NK-92 (cell line): ENCODE measurements around the gene ALX3.
A peak's percentile ranks its signal among the peaks of the same experiment; 100 is the strongest.
"Not testable (repeated sequence)": the region's sequence is repeated elsewhere in the genome, so short reads cannot be mapped to it uniquely, and the experiment has no call there.

Source experiments
- DNase-seq: peaks from one replicate; lab custom pipeline; 2025; ENCODE audit not compliant: unreplicated experiment; lab: John Stamatoyannopoulos, UW

ALX3 gene

DNA sequence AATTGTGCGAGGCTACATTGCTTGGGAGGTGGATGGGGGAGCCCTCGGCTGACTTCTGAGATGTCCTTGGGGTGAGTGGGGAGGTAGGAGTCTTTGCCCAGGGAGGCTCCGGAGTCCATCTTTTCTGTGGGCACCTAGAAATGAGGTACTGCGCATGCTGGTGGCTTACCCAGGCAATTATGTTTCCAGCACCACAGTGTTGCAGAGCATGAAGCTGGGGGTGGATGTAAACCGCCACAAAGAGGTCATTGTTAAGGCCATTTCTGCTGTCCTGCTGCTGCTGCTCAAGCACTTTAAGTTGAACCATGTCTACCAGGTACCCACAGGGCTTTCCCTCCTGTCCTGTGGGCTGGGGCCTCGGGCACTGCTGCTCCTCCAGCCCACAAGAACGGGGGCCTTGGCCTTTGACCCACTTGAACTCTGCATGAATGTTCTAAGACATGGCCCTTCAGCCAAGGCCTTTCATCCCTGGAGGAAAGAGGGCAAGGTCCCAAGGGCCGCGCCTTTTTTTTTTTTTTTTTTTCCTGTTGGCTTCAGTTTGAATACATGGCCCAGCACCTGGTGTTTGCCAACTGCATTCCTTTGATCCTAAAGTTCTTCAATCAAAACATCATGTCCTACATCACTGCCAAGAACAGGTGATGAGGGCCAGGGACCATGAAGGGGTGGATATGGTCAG lies 21.4 kb downstream of the ALX3 start:
- no peak for DNase-seq

DNA sequence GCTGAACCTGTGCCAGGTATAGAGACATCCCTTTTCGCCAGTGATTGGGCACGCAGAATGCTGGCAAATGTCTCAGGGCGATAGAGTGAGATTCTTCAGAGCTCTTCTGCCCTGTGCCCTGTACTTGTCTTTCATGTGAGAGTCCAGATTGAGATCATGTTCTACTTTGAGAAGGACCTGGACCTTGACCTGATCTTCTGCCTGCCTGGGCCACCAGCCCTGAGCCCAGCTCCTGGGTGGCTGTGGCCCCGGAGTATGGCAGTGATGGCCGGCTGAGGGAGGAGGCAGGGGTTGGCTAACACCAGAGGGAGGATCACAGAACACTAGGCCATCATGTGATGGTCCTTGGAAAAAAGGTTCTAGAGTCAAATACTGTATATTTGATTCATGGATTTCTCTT lies 22.2 kb downstream of the ALX3 start:
- no peak for DNase-seq

DNA sequence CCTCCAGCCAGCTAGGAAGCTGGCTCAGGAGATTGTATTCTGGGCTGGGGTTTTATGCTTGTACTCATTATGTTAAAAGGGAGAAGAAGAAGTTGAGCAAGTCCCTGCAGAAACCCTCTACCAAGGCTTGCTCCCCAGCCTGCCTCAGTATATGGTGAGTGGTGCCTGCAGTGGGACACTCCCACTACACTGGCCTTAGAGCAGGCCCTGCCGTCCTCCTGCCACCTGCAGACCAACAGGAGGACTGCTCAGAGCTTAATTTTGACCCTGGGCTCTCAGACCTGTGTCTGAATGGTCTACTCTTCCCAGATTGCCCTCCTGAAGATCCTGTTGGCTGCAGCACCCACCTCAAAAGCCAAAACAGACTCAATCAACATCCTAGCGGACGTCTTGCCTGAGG lies 23.0 kb downstream of the ALX3 start:
- no peak for DNase-seq

DNA sequence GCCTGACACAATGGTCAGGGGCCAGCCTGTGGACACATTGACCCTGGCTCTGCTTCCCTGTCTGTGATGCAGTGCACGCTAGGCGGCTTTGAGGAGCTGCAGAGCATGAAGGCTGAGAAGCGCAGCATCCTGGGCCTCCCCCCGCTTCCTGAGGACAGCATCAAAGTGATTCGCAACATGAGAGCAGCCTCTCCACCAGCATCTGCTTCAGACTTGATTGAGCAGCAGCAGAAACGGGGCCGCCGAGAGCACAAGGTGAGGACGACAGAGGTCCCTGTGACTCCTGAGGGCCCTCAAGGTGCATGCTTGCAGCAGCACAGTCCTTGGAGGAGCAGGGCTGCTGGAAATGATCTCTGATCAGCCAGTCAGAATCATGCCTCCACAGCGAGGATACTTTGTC lies 27.5 kb downstream of the ALX3 start:
- no peak for DNase-seq

DNA sequence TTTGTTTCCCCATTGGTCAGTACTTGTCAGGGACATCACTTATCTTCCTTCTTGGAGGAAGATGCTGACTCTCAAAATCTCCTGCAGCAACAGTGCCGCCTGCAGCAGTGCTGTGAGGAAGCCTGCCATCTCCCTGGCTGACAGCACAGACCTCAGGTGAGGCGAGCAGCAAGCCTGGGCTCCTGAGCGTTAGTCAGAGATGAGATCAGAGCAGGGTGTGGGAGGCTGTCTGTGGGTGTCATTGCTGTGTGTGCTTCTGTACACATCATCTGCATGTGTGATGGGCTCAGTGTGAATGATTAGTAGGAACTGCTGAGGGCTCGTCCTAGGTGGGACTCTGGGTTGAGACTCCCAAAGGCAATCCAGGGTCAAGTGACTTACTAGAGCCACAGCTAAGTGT lies 29.9 kb downstream of the ALX3 start:
- DNase-seq, result no peak

DNA sequence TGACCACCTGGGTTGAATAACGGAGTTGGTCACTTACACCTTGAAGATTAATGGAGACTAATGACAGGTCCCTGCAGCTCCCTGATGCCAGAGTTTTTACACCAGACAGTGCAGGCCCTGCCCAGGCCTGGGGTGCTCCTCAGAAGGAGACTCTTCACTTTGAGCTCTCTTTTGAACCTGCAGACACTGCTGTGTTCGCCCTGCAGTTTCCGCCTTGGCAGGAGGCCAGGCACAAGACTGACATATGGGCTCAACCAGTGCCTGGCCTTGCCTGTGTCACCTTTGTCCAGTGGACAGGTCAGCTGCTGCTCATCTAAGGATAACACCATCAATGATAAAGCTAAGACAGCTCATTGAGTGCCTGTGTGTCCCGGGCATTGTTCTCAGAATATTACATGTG lies 30.8 kb downstream of the ALX3 start:
- no peak for DNase-seq

DNA sequence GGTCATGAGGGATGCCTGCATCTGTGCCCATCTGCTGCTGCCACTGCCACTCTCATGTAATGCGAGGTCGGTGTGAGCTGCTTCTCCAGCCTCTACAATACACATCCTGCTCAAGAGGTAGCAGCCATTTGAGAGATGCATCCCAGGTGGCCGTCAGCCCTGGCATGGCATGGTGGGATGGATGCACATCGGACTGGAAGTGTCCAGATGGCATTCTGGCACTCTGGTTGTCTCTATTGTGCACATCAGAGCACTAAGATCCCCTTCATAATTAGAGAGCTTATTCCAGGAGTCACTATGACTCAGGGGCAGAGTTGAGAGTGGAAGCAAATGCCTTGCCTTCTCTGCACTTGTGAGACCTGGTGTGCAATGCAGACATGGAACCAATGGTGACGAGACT lies 32.2 kb downstream of the ALX3 start:
- DNase-seq, result no peak

DNA sequence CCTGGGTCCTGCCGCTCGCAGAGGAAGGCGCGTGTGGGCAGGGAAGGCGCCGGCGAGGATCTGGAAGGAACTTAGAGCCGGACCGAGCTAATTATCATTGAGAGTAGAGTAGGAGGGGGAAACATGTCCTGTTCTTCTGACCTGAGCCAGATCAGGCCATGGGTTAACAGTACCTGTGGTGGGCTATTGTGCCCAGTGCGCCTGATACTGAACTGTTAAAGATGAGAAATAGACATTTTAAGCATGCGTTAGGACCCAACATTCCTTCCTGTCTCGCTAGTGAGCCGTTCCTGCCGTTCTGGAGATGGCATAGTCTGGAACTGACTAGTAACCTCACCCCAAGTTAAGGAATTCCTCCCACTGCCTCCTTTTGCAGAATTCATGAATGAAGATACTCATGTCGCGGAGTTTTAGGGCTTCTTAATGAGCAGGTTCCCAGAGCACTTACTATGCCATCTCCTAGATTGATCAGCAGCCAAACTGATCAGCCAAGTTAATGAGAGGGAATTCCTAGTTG lies 35.2 kb downstream of the ALX3 start:
- no peak for DNase-seq

DNA sequence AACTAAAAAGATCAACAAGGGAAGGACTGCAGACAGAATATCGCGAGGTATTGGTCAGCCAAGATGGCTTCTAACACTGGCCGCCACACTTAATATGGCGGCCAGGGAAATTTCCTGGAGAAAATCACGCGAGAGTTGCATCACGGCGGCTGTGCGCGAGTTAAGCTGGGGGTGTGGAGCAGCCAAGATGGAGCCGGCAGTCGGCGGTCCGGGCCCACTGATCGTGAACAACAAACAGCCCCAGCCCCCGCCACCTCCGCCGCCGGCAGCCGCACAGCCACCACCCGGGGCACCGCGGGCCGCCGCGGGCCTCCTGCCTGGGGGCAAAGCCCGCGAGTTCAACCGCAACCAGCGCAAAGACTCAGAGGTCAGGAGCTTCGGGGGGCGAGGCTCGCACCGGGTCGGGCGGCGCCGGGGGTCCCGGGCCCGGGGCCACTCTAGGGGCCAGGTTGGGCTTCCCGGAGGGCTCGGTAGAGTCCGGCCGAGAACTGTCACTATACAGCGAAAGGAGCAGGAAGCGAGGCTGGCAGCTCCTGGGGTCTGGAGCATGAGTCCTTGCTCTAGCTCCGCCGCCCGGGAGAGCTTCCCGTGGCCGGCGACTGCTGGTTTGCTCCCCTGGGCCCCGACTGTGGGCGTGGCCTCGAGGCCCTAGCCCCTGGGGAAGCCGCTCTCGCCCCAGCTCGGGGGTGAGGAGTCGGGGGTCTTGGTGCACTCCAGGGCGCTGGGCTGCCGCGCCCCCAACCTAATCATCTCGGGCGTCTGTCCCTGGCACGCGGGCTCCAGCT lies 35.8 kb downstream of the ALX3 start, which contains the start of gene STRIP1:
Gene STRIP1 (plus strand): TSS at position 174 of the 785 bp plus-strand sequence. CDS start 14 bp downstream, at position 188.
- peak; percentile 57 for DNase-seq

DNA sequence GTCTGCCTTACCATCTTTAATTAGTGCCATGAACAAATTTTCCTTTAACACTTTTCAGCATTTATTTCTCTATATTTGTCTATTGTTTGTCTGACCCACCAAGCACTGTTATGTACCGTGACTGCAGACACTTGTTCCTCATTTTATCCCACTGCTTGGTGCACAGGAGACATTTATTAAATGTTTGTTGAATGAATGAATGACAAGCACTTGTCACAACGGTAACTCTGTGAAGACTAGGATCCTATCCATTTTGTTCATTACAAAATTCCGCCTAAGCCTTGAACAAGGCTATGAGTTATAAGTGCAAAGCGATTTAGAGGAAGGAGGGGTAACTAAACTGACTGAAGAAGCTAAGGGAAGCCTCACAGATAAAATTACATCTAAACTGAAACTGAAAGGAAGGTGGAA lies 36.4 kb downstream of the ALX3 start:
- no peak for DNase-seq

DNA sequence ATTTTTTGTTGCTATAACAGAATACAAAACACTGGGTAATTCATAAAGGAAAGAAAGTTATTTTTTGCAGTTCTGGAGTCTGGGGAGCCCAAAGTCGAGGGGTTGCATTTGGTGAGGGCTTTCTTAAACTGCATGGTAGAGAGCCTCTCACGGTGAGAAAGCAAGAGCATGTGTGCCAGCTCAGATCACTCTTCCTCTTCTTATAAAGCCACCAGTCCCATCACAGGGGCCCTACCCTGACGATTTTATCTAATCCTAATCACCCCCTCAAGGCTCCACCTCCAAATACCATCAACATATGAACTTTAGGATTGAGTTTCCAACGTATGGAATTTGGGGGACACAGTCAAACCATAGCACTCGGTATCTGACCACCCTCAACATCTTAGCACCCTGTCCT lies 37.1 kb downstream of the ALX3 start:
- DNase-seq, result no peak

DNA sequence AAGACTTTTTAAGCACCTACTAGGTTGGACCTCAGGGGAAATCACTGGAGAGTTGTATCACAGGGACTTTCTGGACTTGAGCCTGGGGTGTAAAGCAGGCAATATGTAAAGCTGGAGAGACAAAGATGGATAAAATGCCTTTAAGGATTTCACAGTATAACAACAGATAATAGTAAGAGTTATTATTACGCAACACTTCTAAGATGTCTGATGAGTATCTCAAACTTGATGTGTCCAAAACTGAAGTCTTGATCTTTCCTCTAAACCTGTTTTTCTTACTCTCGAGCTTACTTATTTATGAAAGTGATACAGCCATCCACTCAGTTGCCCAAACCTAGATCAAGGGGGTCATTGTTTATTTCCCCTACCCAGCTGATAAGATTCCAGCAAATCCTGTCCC lies 38.1 kb downstream of the ALX3 start:
- no peak for DNase-seq

DNA sequence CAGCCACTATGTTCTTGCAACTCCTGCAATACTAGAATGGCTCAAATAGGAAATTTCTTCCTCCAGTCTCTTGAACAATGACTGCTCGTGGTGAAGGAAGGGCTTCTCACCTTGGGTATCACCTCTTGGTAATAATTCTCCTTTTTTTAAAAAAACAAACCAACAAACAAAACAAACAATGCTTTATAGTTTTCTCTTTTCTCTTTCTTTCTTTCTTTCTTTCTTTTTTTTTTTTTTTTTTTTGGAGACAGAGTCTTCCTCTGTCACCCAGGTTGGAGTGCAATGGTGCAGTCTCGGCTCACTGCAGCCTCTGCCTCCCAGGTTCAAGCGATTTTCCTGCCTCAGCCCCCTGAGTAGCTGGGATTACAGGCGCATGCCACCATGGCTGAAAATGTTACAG lies 39.8 kb downstream of the ALX3 start:
- not testable (repeated sequence) for DNase-seq

DNA sequence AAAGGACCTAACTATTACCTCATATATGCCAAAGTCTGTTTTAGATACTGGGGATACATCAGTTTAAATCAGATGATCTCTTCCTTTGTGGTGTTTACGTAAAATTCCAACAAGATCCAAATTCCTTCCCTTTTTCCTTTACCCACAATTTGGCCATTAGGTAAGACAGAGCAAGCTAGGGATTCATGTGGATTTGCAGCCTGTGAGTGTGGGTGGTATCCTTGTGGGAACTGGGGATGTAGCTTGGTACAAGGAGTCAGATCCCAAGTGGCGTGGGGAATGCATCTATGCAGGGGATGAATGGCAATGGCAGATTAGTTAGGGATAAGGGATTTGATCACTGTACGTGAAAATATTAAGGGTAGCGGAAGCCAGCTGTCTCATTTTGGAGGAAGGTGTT lies 45.9 kb downstream of the ALX3 start:
- DNase-seq, result no peak

DNA sequence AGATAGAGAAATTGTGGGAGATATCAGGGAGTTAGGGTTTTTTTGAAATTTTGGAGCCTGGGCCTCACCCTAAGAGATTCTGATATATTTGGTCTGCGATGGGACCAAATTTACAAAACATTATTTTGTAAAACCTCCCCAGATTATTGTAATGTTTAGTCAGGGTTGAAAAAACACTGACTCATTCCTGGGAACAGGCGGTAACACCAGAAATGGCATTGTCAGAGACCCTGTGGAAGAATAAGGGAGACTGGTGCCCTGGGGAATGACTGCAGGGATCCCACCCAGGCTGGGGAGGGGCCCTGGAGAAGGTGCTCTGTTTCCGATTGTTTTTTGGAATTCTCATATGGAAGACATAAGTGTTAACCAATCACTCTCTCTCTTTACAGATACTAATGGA lies 49.2 kb downstream of the ALX3 start:
- DNase-seq, result no peak

DNA sequence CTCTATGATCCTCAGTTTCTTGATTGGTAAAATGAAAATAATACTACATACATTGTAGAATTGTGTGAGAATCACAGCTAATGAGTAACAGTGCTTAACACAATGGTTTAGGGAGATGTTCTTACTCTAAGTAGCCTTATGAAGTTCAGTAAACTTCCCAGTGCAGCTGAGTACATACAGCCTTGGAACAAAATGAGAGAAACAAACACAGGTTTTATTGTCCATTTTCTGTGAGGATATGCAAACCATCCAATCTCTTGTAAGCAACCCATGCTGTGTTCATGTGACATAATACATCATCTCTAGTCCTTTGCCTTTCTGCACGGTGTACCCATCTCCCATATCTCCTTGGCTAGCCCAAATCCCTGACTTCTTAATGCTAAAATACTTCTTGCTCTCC lies 50.7 kb downstream of the ALX3 start:
- no peak for DNase-seq

DNA sequence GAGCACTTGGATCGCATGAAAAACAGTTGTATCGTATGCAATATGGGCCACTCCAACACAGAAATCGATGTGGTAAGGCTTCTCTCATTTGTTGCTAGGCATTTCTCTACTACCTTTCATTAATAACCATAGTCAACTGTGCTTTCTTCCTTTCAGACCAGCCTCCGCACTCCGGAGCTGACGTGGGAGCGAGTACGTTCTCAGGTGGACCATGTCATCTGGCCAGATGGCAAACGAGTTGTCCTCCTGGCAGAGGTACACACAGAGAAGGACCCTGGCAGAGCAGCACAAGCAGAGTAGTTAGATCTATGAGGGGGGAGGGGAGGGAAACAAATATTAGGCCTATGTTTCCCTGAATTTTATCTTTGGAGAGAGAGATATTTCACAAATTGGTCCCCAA lies 52.1 kb downstream of the ALX3 start:
- DNase-seq, result no peak

DNA sequence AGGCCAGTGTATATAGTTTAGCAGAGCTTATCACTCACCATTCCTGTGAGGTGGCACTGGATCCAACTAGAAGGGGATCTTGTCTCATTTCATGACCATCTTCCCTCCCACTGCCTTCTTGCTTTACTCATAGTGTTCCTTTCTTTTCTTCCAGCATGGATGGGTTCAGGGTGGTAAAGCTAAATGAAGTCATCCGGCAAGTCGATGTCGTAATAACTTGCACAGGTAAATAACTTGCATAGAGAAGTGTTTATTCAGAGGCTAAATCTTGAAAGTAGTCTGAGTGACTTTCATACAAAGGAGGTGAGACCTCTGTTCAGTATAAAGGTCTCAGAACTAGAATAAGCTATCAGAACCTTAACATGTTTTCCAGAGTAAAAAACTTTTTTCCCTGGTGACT lies 52.7 kb downstream of the ALX3 start:
- no peak for DNase-seq

DNA sequence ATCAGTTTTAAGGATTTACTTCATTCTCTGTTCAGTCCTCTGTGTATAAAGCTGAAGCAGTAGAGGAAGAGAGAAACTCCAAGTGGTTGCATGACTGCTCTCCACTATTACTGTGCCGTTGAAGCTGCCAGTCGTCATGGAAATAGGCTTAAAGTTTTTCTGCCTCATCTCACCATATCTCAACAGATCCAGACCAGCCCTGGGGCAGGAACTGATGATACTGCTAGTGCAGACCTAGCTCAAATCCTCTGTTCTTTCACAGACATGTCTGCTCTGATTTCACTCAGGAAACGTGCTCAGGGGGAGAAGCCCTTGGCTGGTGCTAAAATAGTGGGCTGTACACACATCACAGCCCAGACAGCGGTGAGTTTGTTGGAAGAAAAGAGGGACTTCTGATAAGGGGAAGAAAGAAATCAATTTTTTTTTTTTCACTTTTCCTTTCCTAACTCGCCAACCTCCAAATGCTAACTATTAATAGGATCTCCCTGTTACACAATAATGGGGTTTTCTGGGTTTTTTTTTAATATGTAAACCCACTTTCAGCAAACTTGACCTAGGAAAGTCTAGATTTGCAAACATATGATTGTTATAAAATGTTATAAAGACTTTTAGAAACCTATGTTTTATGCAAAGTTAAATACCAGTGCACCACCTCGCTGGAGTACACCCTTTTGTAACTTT lies 58.2 kb downstream of the ALX3 start:
- DNase-seq, result no peak

DNA sequence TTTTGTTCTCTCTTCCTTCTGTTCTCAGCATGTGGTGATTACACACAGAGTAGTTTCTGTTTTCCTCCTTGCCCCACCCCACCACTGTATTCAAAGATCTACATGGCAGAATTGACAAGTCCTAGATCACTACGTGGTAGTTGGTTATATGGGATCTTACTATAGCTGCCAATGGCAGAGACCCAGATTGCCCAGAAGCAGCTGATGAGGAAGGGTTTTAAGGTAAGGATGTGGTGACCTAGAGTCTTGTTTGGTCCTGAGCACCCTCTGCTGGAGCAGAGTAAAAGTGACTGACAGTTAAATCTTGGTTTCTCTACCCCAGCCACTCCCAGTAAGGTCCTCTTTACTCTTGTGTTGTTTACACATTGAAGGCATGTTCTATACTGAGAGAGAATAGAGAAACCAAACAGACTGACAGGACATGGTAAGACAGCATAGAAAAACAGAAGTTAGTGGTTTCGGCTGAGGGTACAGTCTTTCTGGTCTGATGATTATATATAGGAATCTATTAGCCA lies 58.9 kb downstream of the ALX3 start:
- no peak for DNase-seq
